Left lung (tissue), 10 donors: ENCODE results near the gene FA2H. TPM values are rescaled to one million over a fixed set of nuclear protein-coding genes. Genes with fewer than 3 reads are reported as not detected.

Source experiments
- ATAC-seq: fragments of 200-7000 bp; cut with Tn5 transposase; one replicate; pipeline ENCODE4 v1.9.1; 2020; ENCODE audit warnings: moderate library complexity
- DNase-seq, 4 donors: peaks; one replicate each; pipeline ENCODE4 v3.0.0-alpha.2; 2013 to 2020
- H3K27ac ChIP-seq, 2 donors: fragments of 200-600 bp; sonication (generic) in 1 of 2; one replicate each; pipeline versions ENCODE4 v1.5.0 to v1.8.0; 2020 to 2021
- H3K27me3 ChIP-seq, 2 donors: fragments of 200-600 bp; sonication (generic) in 1 of 2; one replicate each; pipeline versions ENCODE4 v1.5.0 to v1.8.0; 2020 to 2021
- H3K36me3 ChIP-seq, 2 donors: fragments of 200-600 bp; sonication (generic) in 1 of 2; one replicate each; pipeline versions ENCODE4 v1.5.0 to v1.8.0; 2020 to 2021
- H3K4me1 ChIP-seq, 2 donors: fragments of 200-600 bp; one replicate each; pipeline ENCODE4 v1.8.0; 2021
- H3K4me3 ChIP-seq, 2 donors: fragments of 200-600 bp; sonication (generic) in 1 of 2; one replicate each; pipeline versions ENCODE4 v1.5.0 to v1.8.0; 2020 to 2021; ENCODE audit warnings: mild to moderate bottlenecking in 1 of 2
- H3K9me3 ChIP-seq, 2 donors: fragments of 200-600 bp; sonication (generic) in 1 of 2; one replicate each; pipeline versions ENCODE4 v1.5.0 to v1.8.0; 2020 to 2021
- CTCF ChIP-seq, 2 donors: fragments of 200-600 bp; sonication (generic) in 1 of 2; IDR thresholded peaks; one replicate each; pipeline versions ENCODE4 v1.5.0 to v1.8.0; 2021; ENCODE audit warnings: antibody characterized with exemption in 2 of 2
- intact Hi-C, 2 donors: fragments of 100-400 bp; cut with DNase I; formaldehyde crosslinking; loops; one replicate each; pipeline versions ENCODE4 v1.11.2 to v1.14.2; 2022
- polyA plus RNA-seq, 6 donors: library from polyadenylated mRNA; unstranded; fragments of 120-200 nt; gene quantifications; one replicate each; pipeline ENCODE4 v1.2.1, GENCODE V29; 2013; ENCODE audit not compliant: insufficient read length in 6 of 6
- total RNA-seq, 2 donors: library from RNA; stranded (reverse); fragmentation: NEBNext Ultra II Directional; extraction: Animal tissue kit (Norgen Biotek cat#: 25700); gene quantifications; one replicate each; pipeline ENCODE4 v1.2.1, GENCODE V29; 2021
- donor health status: DM: no; HTN: yes; CAD: no.
- donor health status: DM: no; HTN: no; CAD: no.

Gene FA2H
- total and polyA plus RNA-seq, 8 donors, result 3.3 to 7.3 (median 5.6) TPM

- no peak for DNase-seq
- intact Hi-C loops, result no loop called here
Observed at GRCh38 chr16:74807052-74807646, 32.5 kb upstream of the FA2H start.

GRCh38 chr16:74800216-74800871 is 25.7 kb upstream of the FA2H start:
- DNase-seq (no peak), ATAC-seq (no peak)
- TF ChIP-seq CTCF (IDR thresholded peaks at IDR 0.05), result no peak
- Histone ChIP-seq H3K9me3 (no peaks in the 10 kb centered on the region), H3K27ac (no peak overlapping the region), H3K27me3 (no peaks in the 10 kb centered on the region), H3K36me3 (no peaks in the 10 kb centered on the region), H3K4me3 (no peak overlapping the region), H3K4me1 (no peaks in the 10 kb centered on the region)
- intact Hi-C loops, result no loop called here

More at GRCh38 chr16:74807052-74807646, 32.5 kb upstream of the FA2H start:
- Histone ChIP-seq H3K4me1 (no peaks in the 10 kb centered on the region), H3K36me3 (no peaks in the 10 kb centered on the region), H3K4me3 (no peak overlapping the region), H3K27ac (no peak overlapping the region), H3K27me3 (no peaks in the 10 kb centered on the region), H3K9me3 (peaks cover 0 to 7% of the 10 kb centered on the region in 2 donors)
- TF ChIP-seq CTCF (IDR thresholded peaks at IDR 0.05), result no peak
- ATAC-seq, result no peak

- TF ChIP-seq CTCF (IDR thresholded peaks at IDR 0.05), result no peak
- Histone ChIP-seq H3K36me3 (no peaks in the 10 kb centered on the region), H3K9me3 (no peaks in the 10 kb centered on the region), H3K4me3 (no peak overlapping the region), H3K27me3 (no peaks in the 10 kb centered on the region), H3K27ac (no peak overlapping the region), H3K4me1 (no peaks in the 10 kb centered on the region)
- intact Hi-C loops, result no loop called here
- ATAC-seq, result no peak
- no peak for DNase-seq
Observed at GRCh38 chr16:74797414-74797813, 22.8 kb upstream of the FA2H start.

DNA sequence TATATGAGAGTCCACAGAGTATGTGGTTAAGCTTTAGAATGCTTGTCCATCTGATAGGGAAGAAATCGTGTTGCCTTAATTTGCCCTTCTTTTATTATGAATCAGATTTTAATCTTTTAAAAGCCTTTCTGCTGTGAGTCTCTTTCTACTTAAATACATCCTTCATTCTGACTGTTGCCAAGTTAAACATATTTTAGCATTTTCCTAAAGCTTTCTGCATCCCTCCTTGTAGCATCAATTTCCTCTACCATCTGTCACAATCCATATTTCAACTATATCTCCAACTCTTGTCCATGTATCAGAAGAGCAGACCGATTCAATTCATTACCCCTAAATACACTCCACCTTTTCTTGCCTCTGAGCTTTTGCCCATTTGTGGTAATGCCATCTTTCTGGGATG is 20.5 kb upstream of the FA2H start:
- no peak overlapping the region for H3K4me3 ChIP-seq
- H3K27ac ChIP-seq, result no peak overlapping the region
- H3K36me3 ChIP-seq, result no peaks in the 10 kb centered on the region
- no peak for DNase-seq
- intact Hi-C loops, result no loop called here
- TF ChIP-seq CTCF (IDR thresholded peaks at IDR 0.05), result no peak
- no peaks in the 10 kb centered on the region for H3K4me1 ChIP-seq
- peaks cover 0 to 2% of the 10 kb centered on the region in 2 donors for H3K9me3 ChIP-seq
- H3K27me3 ChIP-seq, result no peaks in the 10 kb centered on the region
- no peak for ATAC-seq

DNA sequence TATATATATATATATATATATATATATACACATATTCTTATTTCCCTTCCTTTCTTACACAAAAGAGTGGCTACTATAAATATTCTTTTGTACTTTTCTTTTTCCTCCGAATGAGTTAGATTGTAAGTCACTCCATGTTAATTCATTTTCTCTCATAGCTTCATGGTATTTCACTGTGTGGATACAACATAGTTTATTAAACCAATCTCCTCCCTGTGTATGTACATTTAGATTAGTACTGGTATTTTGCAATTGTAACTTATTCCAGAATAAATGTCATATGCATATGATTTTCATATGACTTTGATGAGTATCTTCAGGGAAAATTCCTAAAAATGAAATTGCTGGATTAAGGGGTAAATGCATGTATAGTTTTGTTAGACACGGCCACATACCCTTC is 20.0 kb upstream of the FA2H start:
- intact Hi-C loops, result no loop called here
- DNase-seq (no peak), ATAC-seq (no peak)
- H3K4me1 ChIP-seq, result no peaks in the 10 kb centered on the region
- no peaks in the 10 kb centered on the region for H3K36me3 ChIP-seq
- H3K27me3 ChIP-seq, result no peaks in the 10 kb centered on the region
- H3K4me3 ChIP-seq, result no peak overlapping the region
- H3K27ac ChIP-seq, result no peak overlapping the region
- TF ChIP-seq CTCF (IDR thresholded peaks at IDR 0.05), result no peak
- H3K9me3 ChIP-seq, result peaks cover 0 to 2% of the 10 kb centered on the region in 2 donors
